Vagina (tissue), 2 donors: ENCODE results near the gene CMSS1.

Source experiments
- POLR2A ChIP-seq, 2 donors: fragments of 450-650 bp; IDR thresholded peaks; one replicate each; pipeline ENCODE4 v1.6.1; 2017; ENCODE audit warnings: antibody characterized with exemption in 2 of 2, mild to moderate bottlenecking in 2 of 2, moderate library complexity in 2 of 2
- POLR2AphosphoS5 ChIP-seq, 2 donors: sonication (generic); formaldehyde crosslinking; IDR thresholded peaks; one replicate each; pipeline ENCODE4 v1.9.0; 2017; ENCODE audit warnings: antibody characterized with exemption in 2 of 2, mild to moderate bottlenecking in 2 of 2, low read depth in 1 of 2; ENCODE audit not compliant: insufficient read depth in 1 of 2
- TF ChIP-seq, protein P1 (sequence below), 3 experiments: fragments of 450-650 bp in 2 of 3; fragments of 200-600 bp in 1 of 3; sonication (generic) in 1 of 3; IDR thresholded peaks; one replicate each; pipeline ENCODE4 v1.5.1; 2017 to 2019; ENCODE audit warnings: antibody characterized with exemption in 3 of 3, mild to moderate bottlenecking in 2 of 3, moderate library complexity in 2 of 3

- TF ChIP-seq, protein P1, sequence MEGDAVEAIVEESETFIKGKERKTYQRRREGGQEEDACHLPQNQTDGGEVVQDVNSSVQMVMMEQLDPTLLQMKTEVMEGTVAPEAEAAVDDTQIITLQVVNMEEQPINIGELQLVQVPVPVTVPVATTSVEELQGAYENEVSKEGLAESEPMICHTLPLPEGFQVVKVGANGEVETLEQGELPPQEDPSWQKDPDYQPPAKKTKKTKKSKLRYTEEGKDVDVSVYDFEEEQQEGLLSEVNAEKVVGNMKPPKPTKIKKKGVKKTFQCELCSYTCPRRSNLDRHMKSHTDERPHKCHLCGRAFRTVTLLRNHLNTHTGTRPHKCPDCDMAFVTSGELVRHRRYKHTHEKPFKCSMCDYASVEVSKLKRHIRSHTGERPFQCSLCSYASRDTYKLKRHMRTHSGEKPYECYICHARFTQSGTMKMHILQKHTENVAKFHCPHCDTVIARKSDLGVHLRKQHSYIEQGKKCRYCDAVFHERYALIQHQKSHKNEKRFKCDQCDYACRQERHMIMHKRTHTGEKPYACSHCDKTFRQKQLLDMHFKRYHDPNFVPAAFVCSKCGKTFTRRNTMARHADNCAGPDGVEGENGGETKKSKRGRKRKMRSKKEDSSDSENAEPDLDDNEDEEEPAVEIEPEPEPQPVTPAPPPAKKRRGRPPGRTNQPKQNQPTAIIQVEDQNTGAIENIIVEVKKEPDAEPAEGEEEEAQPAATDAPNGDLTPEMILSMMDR (IDR thresholded peaks at IDR 0.05), result no peak
- TF ChIP-seq POLR2A (IDR thresholded peaks at IDR 0.05), result no peak
- TF ChIP-seq POLR2AphosphoS5 (IDR thresholded peaks at IDR 0.05; ENCODE audit: insufficient read depth in 1 of 2, low read depth in 1 of 2), result no peak
Observed at GRCh38 chr3:99918715-99919114, 101.1 kb downstream of the CMSS1 start.
